Measurements from ENCODE around the gene MAP3K21. TPM values are rescaled to one million over a fixed set of nuclear protein-coding genes. Genes with fewer than 3 reads are reported as not detected.

The MAP3K21 gene
- total and polyA plus RNA-seq, 10 donors: 0.38 to 4.6 (median 1.1) TPM

GRCh38 chr1:233355841-233356704 lies 28.5 kb downstream of the MAP3K21 start:
- no peak for DNase-seq
- WGBS, 5 donors: 57 to 75% (median 67%) methylated on average over 8 of the region's 8 CpGs
- TF ChIP-seq CTCF (IDR thresholded peaks at IDR 0.05 in 8 of 11, conservative IDR thresholded peaks at IDR 0.05 in 3 of 11) (no peak), POLR2A (IDR thresholded peaks at IDR 0.05) (no peak), POLR2AphosphoS5 (IDR thresholded peaks at IDR 0.05) (no peak)
- H3K27me3 ChIP-seq (replicated peaks in 1 of 7): no peaks in the 10 kb centered on the region
- no peaks in the 10 kb centered on the region for H3K36me3 ChIP-seq
- no peaks in the 10 kb centered on the region for H3K9me3 ChIP-seq
- intact Hi-C loops (cut with DNase I; ENCODE audit: low total_unique reads): no loop called here
- H3K4me1 ChIP-seq: peaks cover 0 to 5% (median 0%) of the 10 kb centered on the region in 6 donors
- H3K27ac ChIP-seq: no peak overlapping the region
- H3K4me3 ChIP-seq: no peak overlapping the region

- Histone ChIP-seq H3K27me3 (replicated peaks in 1 of 7) (no peaks in the 10 kb centered on the region), H3K27ac (no peak overlapping the region), H3K4me3 (no peak overlapping the region), H3K4me1 (peaks cover 0 to 5% (median 0%) of the 10 kb centered on the region in 6 donors), H3K36me3 (no peaks in the 10 kb centered on the region), H3K9me3 (no peaks in the 10 kb centered on the region)
- 82 to 88% (median 85%) methylated on average over 3 of the region's 3 CpGs for WGBS, 5 donors
- DNase-seq: no peak
- intact Hi-C loops (cut with DNase I; ENCODE audit: low total_unique reads): no loop called here
- no peak for TF ChIP-seq CTCF (IDR thresholded peaks at IDR 0.05 in 8 of 11, conservative IDR thresholded peaks at IDR 0.05 in 3 of 11)
- TF ChIP-seq POLR2AphosphoS5 (IDR thresholded peaks at IDR 0.05): no peak
- TF ChIP-seq POLR2A (IDR thresholded peaks at IDR 0.05): no peak
Observed at GRCh38 chr1:233356705-233356987, 29.1 kb downstream of the MAP3K21 start.

- TF ChIP-seq CTCF (IDR thresholded peaks at IDR 0.05 in 8 of 11, conservative IDR thresholded peaks at IDR 0.05 in 3 of 11) (no peak), POLR2A (IDR thresholded peaks at IDR 0.05) (no peak)
- Histone ChIP-seq H3K4me1 (peaks cover 0 to 5% (median 0%) of the 10 kb centered on the region in 6 donors), H3K9me3 (no peaks in the 10 kb centered on the region), H3K36me3 (no peaks in the 10 kb centered on the region), H3K27ac (no peak overlapping the region), H3K27me3 (replicated peaks in 1 of 7) (no peaks in the 10 kb centered on the region), H3K4me3 (no peak overlapping the region)
- no peak for DNase-seq
- intact Hi-C loops (cut with DNase I; ENCODE audit: low total_unique reads): no loop called here
- 87 to 94% (median 88%) methylated on average over 6 of the region's 6 CpGs for WGBS, 5 donors
Observed at GRCh38 chr1:233357595-233358397, 30.3 kb downstream of the MAP3K21 start.

- Histone ChIP-seq H3K4me3 (no peak overlapping the region), H3K4me1 (peaks cover 0 to 5% (median 0%) of the 10 kb centered on the region in 6 donors), H3K36me3 (no peaks in the 10 kb centered on the region), H3K27ac (no peak overlapping the region), H3K9me3 (no peaks in the 10 kb centered on the region), H3K27me3 (replicated peaks in 1 of 7) (no peaks in the 10 kb centered on the region)
- intact Hi-C loops (cut with DNase I; ENCODE audit: low total_unique reads): no loop called here
- no peak for TF ChIP-seq POLR2AphosphoS5 (IDR thresholded peaks at IDR 0.05)
- TF ChIP-seq CTCF (IDR thresholded peaks at IDR 0.05 in 8 of 11, conservative IDR thresholded peaks at IDR 0.05 in 3 of 11): no peak
- TF ChIP-seq POLR2A (IDR thresholded peaks at IDR 0.05): no peak
- no peak for DNase-seq
- 91 to 99% (median 91%) methylated on average over 5 of the region's 5 CpGs for WGBS, 5 donors
Observed at GRCh38 chr1:233359431-233359830, 31.9 kb downstream of the MAP3K21 start.

All from spleen (tissue), 11 donors.